LNCaP clone FGC (cell line): ENCODE data around the gene PRDM5.

Experiments
- DNase-seq: peaks from one replicate; pipeline ENCODE4 v3.0.0-alpha.2; 2011; ENCODE audit warnings: low read depth
- H3K4me3 ChIP-seq: 2 replicates; pipeline ENCODE4 v1.5.1; 2011; ENCODE audit warnings: mild to moderate bottlenecking, low read depth, low read length, control low read depth
- TF ChIP-seq, protein P1 (sequence below): IDR thresholded peaks from 2 replicates; pipeline ENCODE4 v1.5.1; 2012; ENCODE audit warnings: mild to moderate bottlenecking; ENCODE audit not compliant: control insufficient read depth, insufficient read depth; ENCODE audit errors: extremely low read depth

PRDM5 gene

DNA sequence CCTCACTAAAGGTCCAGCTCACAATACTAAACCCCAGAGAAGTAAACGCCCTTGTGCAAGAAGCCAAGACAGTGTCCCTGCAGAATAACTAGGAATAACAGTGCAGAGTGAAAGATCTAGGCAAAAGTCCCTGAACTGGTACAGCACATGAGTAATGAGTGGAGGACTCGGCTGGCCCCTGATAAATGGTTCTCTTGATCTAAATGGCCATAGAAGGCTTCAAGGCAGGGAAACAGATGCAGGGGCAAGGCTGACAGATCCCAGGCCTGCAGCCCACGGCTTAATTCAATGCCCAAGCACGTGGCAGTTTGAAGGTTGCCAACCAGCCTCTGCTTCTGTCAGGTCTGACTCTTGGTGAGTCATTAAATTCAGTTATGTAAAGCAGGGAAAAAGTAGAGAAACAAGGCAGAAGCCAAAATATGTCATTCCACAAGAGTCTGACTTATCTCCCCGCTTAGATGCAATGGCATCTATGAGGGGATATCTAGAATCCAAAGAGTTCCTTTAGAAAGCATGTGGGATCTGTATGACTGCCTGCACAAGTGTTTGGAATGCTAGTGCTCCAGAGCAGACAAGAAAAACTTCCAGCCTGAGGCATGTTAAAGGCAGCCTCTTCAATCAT lies 121.3 kb downstream of the PRDM5 start:
- no peak for DNase-seq

DNA sequence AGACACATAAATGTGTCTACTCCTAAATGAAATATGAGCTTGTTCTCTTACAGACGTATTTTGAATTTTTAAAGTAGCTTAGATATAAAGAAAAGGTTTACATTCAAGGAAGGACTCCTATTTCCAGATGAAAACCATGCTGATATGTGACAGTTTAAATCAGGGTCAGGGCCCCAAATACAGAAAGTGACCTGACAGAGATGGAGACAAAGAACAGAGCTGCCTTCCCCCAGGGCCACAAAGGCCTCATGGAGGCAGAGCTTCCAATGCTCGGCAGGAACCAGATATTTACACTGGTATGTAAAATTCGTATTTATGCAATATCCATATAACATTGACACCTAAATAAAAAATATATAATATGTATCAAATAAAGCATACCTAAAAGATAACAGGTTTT lies 124.0 kb downstream of the PRDM5 start:
- TF ChIP-seq, protein P1, sequence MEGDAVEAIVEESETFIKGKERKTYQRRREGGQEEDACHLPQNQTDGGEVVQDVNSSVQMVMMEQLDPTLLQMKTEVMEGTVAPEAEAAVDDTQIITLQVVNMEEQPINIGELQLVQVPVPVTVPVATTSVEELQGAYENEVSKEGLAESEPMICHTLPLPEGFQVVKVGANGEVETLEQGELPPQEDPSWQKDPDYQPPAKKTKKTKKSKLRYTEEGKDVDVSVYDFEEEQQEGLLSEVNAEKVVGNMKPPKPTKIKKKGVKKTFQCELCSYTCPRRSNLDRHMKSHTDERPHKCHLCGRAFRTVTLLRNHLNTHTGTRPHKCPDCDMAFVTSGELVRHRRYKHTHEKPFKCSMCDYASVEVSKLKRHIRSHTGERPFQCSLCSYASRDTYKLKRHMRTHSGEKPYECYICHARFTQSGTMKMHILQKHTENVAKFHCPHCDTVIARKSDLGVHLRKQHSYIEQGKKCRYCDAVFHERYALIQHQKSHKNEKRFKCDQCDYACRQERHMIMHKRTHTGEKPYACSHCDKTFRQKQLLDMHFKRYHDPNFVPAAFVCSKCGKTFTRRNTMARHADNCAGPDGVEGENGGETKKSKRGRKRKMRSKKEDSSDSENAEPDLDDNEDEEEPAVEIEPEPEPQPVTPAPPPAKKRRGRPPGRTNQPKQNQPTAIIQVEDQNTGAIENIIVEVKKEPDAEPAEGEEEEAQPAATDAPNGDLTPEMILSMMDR = no peak
- H3K4me3 ChIP-seq = no peak overlapping the region
- no peak for DNase-seq

More for the DNA sequence above, 121.3 kb downstream of the PRDM5 start:
- no peak overlapping the region for H3K4me3 ChIP-seq
- TF ChIP-seq, protein P1 = no peak

GRCh38 chr4:120796271-120796670 lies 126.3 kb downstream of the PRDM5 start:
- DNase-seq = no peak
- TF ChIP-seq, protein P1 = no peak
- no peak overlapping the region for H3K4me3 ChIP-seq

- no peak for DNase-seq
- TF ChIP-seq, protein P1 = no peak
Measured at GRCh38 chr4:120785202-120785601, 137.3 kb downstream of the PRDM5 start.

DNA sequence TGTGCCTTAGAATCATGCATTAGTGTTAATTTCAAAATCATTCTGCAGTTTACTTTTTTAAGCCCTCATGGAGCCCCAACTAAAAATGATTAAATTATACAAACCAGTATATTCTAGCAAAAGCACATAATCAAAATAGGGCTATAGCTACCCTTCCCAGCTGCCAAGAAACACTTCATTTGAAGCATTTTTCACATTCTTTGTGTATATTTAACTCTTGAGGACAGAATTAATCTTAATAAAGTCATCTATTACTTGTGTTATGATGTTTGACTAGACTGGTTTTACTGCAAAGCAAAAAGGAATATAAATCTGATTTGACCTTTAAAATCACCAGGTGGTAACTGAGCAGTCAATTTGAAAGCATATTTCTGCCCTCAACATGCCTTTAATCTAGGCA lies 145.1 kb downstream of the PRDM5 start:
- H3K4me3 ChIP-seq = no peak overlapping the region
- TF ChIP-seq, protein P1 = no peak
- no peak for DNase-seq

More at GRCh38 chr4:120785202-120785601, 137.3 kb downstream of the PRDM5 start:
- H3K4me3 ChIP-seq = no peak overlapping the region

DNA sequence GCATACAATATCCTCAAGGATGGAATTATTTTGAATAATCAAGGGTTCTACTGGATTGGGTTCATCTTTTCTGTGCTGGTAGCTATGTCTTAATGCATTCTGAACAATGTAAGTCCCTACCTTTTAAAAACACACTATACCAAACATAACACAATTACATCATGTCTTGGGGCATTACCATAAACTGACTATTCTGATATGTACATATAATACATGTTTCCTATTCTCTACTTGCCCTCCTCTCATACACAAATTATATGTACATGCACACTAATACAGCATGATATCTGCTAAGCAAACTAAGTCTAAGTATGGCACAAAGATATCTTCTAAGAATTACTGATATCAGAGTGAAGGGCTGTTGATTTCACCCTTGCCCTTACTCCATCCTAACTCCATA lies 147.1 kb downstream of the PRDM5 start:
- TF ChIP-seq, protein P1 = no peak
- DNase-seq = no peak
- no peak overlapping the region for H3K4me3 ChIP-seq

- TF ChIP-seq, protein P1 = no peak
- no peak for DNase-seq
Measured at GRCh38 chr4:120773641-120774040, 148.9 kb downstream of the PRDM5 start.

More at GRCh38 chr4:120773641-120774040, 148.9 kb downstream of the PRDM5 start:
- no peak overlapping the region for H3K4me3 ChIP-seq
